Measurements from ENCODE around the gene SPAG6. TPM values are rescaled to one million over a fixed set of nuclear protein-coding genes. Genes with fewer than 3 reads are reported as not detected.
"Not testable (repeated sequence)": the region's sequence is repeated elsewhere in the genome, so short reads cannot be mapped to it uniquely, and the experiment has no call there.

Gene SPAG6
- total RNA-seq, 2 experiments from 2014 or later = 0.70 to 0.90 TPM

DNA sequence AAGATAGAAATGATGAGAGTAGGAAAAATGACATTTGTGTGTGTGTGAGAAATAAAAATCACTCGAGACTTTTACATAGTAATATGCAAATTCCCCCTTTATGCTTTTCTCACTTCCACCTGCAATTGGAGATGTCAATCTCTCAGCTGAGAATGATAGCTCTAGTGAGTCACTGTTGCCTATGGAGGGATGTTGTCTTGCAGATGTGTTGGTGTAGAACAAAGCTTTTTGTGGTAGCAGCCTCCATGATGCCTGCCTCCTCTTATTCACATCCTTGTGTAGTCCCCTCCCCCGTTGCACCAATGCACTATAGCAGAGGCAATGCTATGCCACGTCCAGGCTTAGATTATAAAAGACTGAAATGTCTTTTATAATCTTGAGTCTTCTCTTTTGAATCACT, 33.8 kb downstream of the SPAG6 start:
- ATAC-seq = peak; percentile 51
- ChIA-PET CTCF (interaction anchor here (0.7 to 1.1 kb wide), 3 partner anchors 9 to 120 kb away, joined by 3 read pairs; no protein-coding TSS in a partner anchor), POLR2A (interaction anchor here (0.5 to 0.6 kb wide), 2 partner anchors 36 to 873 kb away, joined by 3 read pairs; no protein-coding TSS in a partner anchor)
- DNase-seq = peak; percentile 38
- Mint-ChIP-seq H3K4me3 (no peak overlapping the region), H3K27me3 (ENCODE audit: low read depth) (no peaks in the 10 kb centered on the region), H3K9me3 (ENCODE audit: insufficient read depth) (no peaks in the 10 kb centered on the region), H3K36me3 (ENCODE audit: low read depth) (no peaks in the 10 kb centered on the region), H3K4me1 (ENCODE audit: low read depth) (peaks cover 17% of the 10 kb centered on the region), H3K27ac (no peak overlapping the region)

DNA sequence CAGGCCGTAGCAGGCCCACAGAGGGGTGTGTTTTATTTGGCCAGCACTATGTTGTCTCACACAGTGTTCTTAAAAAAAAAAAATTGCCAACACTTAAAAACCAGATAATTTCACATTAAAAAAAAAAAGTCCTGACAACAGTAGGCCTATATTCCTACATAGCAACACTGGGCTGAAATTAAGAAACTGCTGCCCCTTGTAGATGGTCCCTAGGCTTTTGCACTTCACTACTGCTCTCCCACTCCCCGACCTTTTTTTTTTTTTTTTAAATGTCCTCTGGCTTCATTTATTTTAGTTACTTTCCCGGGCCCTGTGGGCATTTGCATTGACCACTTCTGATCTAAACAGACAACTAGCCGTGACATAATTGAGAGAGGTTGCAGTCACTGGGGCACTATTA, 36.0 kb downstream of the SPAG6 start:
- no peaks in the 10 kb centered on the region for H3K9me3 Mint-ChIP-seq (ENCODE audit: insufficient read depth)
- ChIA-PET POLR2A (no interaction called here), CTCF (no interaction called here)
- H3K27ac Mint-ChIP-seq = no peak overlapping the region
- no peaks in the 10 kb centered on the region for H3K27me3 Mint-ChIP-seq (ENCODE audit: low read depth)
- no peak for ATAC-seq
- no peaks in the 10 kb centered on the region for H3K36me3 Mint-ChIP-seq (ENCODE audit: low read depth)
- DNase-seq = no peak
- no peak overlapping the region for H3K4me3 Mint-ChIP-seq
- H3K4me1 Mint-ChIP-seq (ENCODE audit: low read depth) = peaks cover 17% of the 10 kb centered on the region

DNA sequence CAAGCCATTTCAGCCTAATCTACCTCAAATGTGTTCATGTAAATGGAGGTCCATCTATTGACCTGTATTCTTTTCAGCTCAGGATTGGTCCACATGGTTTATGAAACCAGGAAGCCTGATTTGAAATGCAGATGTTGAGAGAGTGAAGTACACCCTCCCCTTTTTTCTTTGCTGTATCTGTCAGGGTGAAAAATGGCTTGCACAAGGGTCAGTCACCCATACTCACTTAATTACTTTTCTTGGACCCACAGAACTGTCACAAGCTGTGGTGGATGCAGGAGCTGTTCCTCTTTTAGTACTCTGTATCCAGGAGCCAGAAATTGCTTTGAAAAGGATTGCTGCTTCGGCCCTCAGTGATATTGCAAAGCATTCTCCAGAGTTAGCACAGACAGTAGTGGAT, 41.2 kb downstream of the SPAG6 start:
- peaks cover 2% of the 10 kb centered on the region for H3K27me3 Mint-ChIP-seq (ENCODE audit: low read depth)
- POLR2A ChIA-PET = no interaction called here
- peaks cover 4% of the 10 kb centered on the region for H3K4me1 Mint-ChIP-seq (ENCODE audit: low read depth)
- no peaks in the 10 kb centered on the region for H3K36me3 Mint-ChIP-seq (ENCODE audit: low read depth)
- no peaks in the 10 kb centered on the region for H3K9me3 Mint-ChIP-seq (ENCODE audit: insufficient read depth)
- no peak overlapping the region for H3K4me3 Mint-ChIP-seq
- CTCF ChIA-PET = no interaction called here
- ATAC-seq (no peak), DNase-seq (no peak)
- no peak overlapping the region for H3K27ac Mint-ChIP-seq

DNA sequence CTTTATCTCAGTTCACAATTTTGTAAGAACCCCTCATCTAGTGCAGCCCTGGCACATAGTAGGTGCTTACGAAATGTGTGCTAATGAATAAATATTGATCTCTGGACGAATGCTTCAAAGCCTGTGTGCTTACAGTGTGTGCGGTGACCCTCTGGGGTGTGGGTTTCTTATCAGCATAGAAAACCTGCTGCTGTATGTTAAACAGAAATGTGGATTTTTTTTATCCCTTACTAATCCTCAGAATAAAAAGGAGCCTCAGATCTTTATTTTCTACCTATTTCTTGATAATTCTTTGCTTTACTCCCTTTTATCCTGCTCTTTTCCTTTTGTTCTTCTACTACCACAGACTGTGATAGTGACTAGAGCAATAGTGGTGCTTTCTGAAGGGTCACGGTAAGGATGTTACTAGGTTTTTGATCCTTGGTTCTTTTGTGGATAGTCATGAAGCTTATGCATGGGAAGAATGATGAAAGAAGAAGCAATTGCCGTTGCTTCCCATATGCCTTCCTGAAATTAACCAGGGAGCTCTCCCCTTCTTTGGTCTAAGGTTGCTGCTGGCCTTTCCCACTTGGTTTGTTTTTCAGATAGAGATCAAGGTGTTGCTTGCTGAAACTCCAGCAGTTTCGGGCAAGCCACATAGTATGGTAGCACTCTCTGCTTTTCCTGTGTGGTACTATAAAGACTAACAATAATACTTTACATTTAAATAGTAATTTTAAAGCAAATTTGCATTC, 44.7 kb downstream of the SPAG6 start:
- ChIA-PET POLR2A (interaction anchor here (0.6 to 1.0 kb wide), 2 partner anchors 12 to 513 kb away, joined by 3 read pairs; no protein-coding TSS in a partner anchor), CTCF (no interaction called here)
- no peaks in the 10 kb centered on the region for H3K4me1 Mint-ChIP-seq (ENCODE audit: low read depth)
- peaks cover 9% of the 10 kb centered on the region for H3K27me3 Mint-ChIP-seq (ENCODE audit: low read depth)
- DNase-seq (no peak), ATAC-seq (no peak)
- no peak overlapping the region for H3K4me3 Mint-ChIP-seq
- no peak overlapping the region for H3K27ac Mint-ChIP-seq
- no peaks in the 10 kb centered on the region for H3K36me3 Mint-ChIP-seq (ENCODE audit: low read depth)
- H3K9me3 Mint-ChIP-seq (ENCODE audit: insufficient read depth) = no peaks in the 10 kb centered on the region

DNA sequence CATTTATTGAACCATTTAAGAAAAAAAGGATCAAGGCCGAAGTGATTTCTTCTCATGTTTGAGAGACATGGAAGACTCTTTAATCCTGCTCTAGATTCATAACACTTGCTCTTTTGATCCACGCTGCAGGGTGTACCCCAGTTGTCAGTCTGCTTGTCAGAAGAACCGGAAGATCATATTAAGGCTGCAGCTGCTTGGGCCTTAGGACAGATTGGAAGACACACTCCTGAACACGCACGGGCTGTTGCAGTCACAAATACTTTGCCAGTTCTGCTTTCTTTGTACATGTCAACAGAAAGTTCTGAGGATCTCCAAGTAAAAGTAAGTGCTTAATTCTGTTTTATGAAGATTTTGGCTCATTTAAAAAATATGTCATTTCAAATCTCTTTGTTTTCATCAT, 46.3 kb downstream of the SPAG6 start:
- POLR2A ChIA-PET = no interaction called here
- H3K9me3 Mint-ChIP-seq (ENCODE audit: insufficient read depth) = no peaks in the 10 kb centered on the region
- H3K4me3 Mint-ChIP-seq = no peak overlapping the region
- no peak overlapping the region for H3K27ac Mint-ChIP-seq
- CTCF ChIA-PET = no interaction called here
- H3K4me1 Mint-ChIP-seq (ENCODE audit: low read depth) = no peaks in the 10 kb centered on the region
- ATAC-seq = no peak
- DNase-seq = no peak
- H3K27me3 Mint-ChIP-seq (ENCODE audit: low read depth) = peaks cover 6% of the 10 kb centered on the region
- H3K36me3 Mint-ChIP-seq (ENCODE audit: low read depth) = no peaks in the 10 kb centered on the region

DNA sequence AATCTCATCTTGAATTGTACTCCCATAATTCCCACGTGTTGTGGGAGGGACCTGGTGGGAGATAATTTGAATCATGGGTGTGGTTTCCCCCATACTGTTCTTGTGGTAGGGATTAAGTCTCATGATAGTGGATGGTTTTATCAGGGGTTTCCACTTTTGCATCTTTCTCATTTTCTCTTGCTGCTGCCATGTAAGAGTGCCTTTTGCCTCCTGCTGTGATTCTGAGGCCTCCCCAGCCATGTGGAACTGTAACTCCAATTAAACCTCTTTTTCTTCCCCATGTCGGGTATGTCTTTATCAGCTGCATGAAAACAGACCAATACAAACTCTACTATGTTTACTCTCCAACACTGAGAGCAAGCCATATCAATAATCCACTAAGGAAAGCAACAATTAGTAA, 50.9 kb downstream of the SPAG6 start:
- POLR2A ChIA-PET; DNase-seq; H3K36me3 Mint-ChIP-seq (ENCODE audit: low read depth); CTCF ChIA-PET; H3K9me3 Mint-ChIP-seq (ENCODE audit: insufficient read depth); H3K4me3 Mint-ChIP-seq; H3K27me3 Mint-ChIP-seq (ENCODE audit: low read depth); H3K27ac Mint-ChIP-seq; ATAC-seq; H3K4me1 Mint-ChIP-seq (ENCODE audit: low read depth): not testable (repeated sequence)

DNA sequence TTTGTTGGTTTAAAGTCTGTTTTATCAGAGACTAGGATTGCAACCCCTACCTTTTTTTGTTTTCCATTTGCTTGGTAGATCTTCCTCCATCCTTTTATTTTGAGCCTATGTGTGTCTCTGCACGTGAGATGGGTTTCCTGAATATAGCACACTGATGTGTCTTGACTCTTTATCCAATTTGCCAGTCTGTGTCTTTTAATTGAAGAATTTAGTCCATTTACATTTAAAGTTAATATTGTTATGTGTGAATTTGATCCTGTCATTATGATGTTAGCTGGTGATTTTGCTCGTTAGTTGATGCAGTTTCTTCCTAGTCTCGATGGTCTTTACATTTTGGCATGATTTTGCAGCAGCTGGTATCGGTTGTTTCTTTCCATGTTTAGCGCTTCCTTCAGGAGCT, 61.6 kb downstream of the SPAG6 start:
- H3K27me3 Mint-ChIP-seq (ENCODE audit: low read depth) = peaks cover 12% of the 10 kb centered on the region
- DNase-seq; H3K36me3 Mint-ChIP-seq (ENCODE audit: low read depth): not testable (repeated sequence)

DNA sequence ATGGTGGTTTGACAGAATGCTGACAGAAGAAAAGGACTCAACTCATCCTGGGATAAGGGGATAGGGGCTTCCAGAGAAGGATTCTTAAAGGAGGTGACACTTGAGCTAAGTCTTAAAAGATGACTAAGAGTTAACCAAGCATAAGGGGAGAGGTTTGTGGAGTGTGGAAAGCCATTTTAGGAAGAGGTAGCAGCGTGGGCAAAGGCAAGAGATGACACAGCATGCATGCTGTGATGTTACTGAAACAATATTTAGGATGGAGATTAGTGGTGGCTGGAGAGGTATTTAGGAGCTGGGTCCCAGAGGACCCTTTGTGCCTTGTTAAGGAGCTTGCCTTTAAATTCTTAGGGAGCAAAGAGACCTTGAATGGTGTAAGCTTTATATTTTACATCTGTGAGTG, 65.1 kb downstream of the SPAG6 start:
- no peak overlapping the region for H3K4me3 Mint-ChIP-seq

More for the DNA sequence above, 61.6 kb downstream of the SPAG6 start:
- CTCF ChIA-PET; ATAC-seq; H3K4me3 Mint-ChIP-seq; H3K9me3 Mint-ChIP-seq (ENCODE audit: insufficient read depth); H3K27ac Mint-ChIP-seq; H3K4me1 Mint-ChIP-seq (ENCODE audit: low read depth); POLR2A ChIA-PET: not testable (repeated sequence)

DNA sequence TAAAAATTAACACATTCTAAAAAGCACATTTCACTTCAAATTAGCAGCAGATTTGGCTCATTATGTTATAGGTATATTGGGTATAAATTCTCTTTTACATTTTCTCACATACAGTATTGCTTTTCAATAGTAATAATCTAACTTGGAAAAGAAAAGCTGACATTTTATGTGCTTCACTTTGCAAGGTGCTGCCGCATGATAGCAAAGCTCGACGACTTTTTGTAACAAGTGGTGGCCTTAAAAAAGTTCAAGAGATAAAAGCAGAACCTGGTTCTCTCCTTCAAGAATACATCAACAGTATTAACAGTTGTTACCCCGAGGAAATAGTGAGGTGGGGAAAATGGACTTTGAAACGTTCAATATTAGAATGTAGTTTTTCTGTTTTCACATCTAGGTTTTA, 65.5 kb downstream of the SPAG6 start:
- no peak for DNase-seq
- no peak for ATAC-seq
- H3K27ac Mint-ChIP-seq = no peak overlapping the region
- no peaks in the 10 kb centered on the region for H3K36me3 Mint-ChIP-seq (ENCODE audit: low read depth)
- no peaks in the 10 kb centered on the region for H3K4me1 Mint-ChIP-seq (ENCODE audit: low read depth)
- peaks cover 12% of the 10 kb centered on the region for H3K27me3 Mint-ChIP-seq (ENCODE audit: low read depth)
- no peaks in the 10 kb centered on the region for H3K9me3 Mint-ChIP-seq (ENCODE audit: insufficient read depth)
- POLR2A ChIA-PET = no interaction called here
- CTCF ChIA-PET = no interaction called here
- H3K4me3 Mint-ChIP-seq = no peak overlapping the region

More for the DNA sequence above, 65.1 kb downstream of the SPAG6 start:
- Mint-ChIP-seq H3K36me3 (ENCODE audit: low read depth) (no peaks in the 10 kb centered on the region), H3K27me3 (ENCODE audit: low read depth) (peaks cover 12% of the 10 kb centered on the region), H3K9me3 (ENCODE audit: insufficient read depth) (no peaks in the 10 kb centered on the region), H3K4me1 (ENCODE audit: low read depth) (no peaks in the 10 kb centered on the region), H3K27ac (no peak overlapping the region)
- no peak for ATAC-seq
- ChIA-PET CTCF (no interaction called here), POLR2A (no interaction called here)
- no peak for DNase-seq

DNA sequence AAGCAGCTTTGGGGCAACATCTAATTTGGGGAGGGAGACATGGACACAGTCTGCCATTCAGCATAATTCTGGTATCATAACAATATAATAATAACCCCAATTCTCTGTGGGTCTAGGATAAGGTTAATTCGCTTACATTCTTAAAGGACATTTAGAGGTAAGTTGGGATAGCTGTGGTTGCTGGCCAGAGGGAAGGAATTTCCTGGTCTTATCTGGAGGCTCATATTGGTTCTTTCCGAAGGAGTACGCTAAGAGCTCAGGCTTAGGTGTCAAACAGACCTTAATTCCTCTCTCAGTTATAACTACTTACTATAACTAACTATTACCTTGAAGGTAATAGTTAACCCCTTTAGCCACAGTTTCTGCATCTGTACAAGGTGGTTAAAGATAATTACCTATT, 68.8 kb downstream of the SPAG6 start:
- H3K27me3 Mint-ChIP-seq (ENCODE audit: low read depth) = peaks cover 9% of the 10 kb centered on the region
- ChIA-PET CTCF (no interaction called here), POLR2A (no interaction called here)
- H3K27ac Mint-ChIP-seq = no peak overlapping the region
- no peak overlapping the region for H3K4me3 Mint-ChIP-seq
- H3K9me3 Mint-ChIP-seq (ENCODE audit: insufficient read depth) = no peaks in the 10 kb centered on the region
- no peak for ATAC-seq
- DNase-seq = no peak
- H3K36me3 Mint-ChIP-seq (ENCODE audit: low read depth) = no peaks in the 10 kb centered on the region
- H3K4me1 Mint-ChIP-seq (ENCODE audit: low read depth) = no peaks in the 10 kb centered on the region

DNA sequence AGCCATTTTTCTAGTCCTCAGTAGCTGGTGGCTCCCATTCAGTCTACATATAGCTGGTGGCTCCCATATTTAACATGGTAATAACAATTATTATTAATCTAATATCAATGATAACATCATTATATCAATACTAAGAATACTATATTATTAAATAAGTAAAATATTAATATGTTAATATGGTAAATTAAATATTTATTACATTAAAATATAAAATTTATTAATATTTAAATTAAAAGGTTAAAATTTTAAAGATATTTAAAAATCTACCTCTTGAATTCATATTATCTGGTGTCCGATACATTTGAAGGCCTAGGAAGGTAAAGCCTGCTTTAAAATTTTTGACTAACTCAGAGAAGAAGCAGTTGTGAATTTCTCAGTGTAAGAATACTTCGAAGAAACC, 69.8 kb downstream of the SPAG6 start:
- CTCF ChIA-PET = no interaction called here
- H3K9me3 Mint-ChIP-seq (ENCODE audit: insufficient read depth) = no peaks in the 10 kb centered on the region
- POLR2A ChIA-PET = interaction anchor here (0.6 kb wide), 1 partner anchor 36 kb away, joined by 3 read pairs; no protein-coding TSS in a partner anchor

DNA sequence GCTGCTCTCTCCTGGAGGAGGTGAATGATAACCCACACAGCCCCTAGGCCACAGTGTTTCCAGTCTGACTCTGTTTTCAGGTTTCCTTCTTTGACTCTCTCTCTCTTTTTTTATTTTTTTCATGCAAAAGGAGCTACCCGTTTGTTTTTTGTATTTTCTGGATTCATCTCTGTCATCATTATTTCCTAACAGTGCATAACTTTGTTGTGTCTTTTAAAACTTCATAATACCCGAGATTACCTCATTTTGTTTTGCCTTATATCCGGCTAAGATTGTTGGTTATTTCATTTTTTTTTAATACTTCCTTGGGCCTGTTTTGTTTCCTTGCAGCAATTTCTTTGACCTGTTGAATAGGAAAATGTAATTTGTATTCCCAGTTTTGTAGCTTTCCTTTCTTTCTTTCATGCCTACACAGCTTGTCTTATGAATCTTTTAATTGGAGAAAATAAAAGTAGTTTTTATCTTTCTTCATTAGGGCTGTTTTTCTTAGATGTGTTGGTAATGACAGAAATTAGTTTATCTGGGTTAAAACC, 72.5 kb downstream of the SPAG6 start:
- no peaks in the 10 kb centered on the region for H3K27me3 Mint-ChIP-seq (ENCODE audit: low read depth)
- H3K4me3 Mint-ChIP-seq = no peak overlapping the region
- CTCF ChIA-PET = no interaction called here
- POLR2A ChIA-PET = no interaction called here
- H3K4me1 Mint-ChIP-seq (ENCODE audit: low read depth) = no peaks in the 10 kb centered on the region
- H3K9me3 Mint-ChIP-seq (ENCODE audit: insufficient read depth) = no peaks in the 10 kb centered on the region
- ATAC-seq (no peak), DNase-seq (no peak)
- no peaks in the 10 kb centered on the region for H3K36me3 Mint-ChIP-seq (ENCODE audit: low read depth)
- no peak overlapping the region for H3K27ac Mint-ChIP-seq

More for the DNA sequence above, 69.8 kb downstream of the SPAG6 start:
- H3K27me3 Mint-ChIP-seq (ENCODE audit: low read depth) = peaks cover 4% of the 10 kb centered on the region
- H3K4me1 Mint-ChIP-seq (ENCODE audit: low read depth) = no peaks in the 10 kb centered on the region
- no peak overlapping the region for H3K4me3 Mint-ChIP-seq
- H3K27ac Mint-ChIP-seq = no peak overlapping the region
- H3K36me3 Mint-ChIP-seq (ENCODE audit: low read depth) = no peaks in the 10 kb centered on the region
- DNase-seq (no peak), ATAC-seq (no peak)

Measured in activated CD8-positive, alpha-beta T cell treated with anti-CD3 and anti-CD28 coated beads, Interleukin-2, amount 10 ng/mL, durations not matched to agents 7 days and 5 days (primary cell).